GM21423 (cell line): Measurements from ENCODE around the gene MEG3.

Experiments
- ATAC-seq: cut with Tn5 transposase; IDR thresholded peaks from one replicate; pipeline ENCODE4 v1.9.1; 2021; ENCODE audit warnings: mild to moderate bottlenecking, moderate library complexity; ENCODE audit not compliant: unreplicated experiment

MEG3 gene

DNA sequence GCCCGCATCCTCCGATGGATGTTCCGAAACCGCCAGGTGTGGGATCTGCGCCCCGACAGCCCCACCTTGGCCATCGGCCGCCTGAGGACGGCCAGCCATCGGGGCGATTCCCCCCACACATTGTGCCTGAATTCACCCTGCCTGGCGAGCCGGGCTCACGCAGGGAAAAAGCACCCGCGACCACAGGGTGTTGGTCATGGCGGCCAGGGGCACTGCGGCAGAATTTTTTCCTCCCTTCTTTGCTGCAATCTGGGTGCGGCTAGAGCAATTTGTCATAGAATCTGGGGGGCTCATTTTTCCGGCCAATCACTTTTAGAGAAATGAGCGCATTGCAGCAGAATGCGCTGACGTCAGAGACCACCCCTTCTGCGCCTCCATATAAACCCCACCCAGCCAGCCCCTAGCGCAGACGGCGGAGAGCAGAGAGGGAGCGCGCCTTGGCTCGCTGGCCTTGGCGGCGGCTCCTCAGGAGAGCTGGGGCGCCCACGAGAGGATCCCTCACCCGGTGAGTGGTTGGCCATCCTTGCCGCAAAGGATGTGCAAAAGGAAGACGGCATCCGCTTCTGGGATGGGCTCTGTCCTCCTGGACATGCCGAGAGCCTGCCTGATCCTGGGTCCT lies at the start of gene MEG3:
Gene MEG3, plus strand, starts transcription at position 406 of the 619 bp plus-strand sequence.
- ATAC-seq, result no peak

DNA sequence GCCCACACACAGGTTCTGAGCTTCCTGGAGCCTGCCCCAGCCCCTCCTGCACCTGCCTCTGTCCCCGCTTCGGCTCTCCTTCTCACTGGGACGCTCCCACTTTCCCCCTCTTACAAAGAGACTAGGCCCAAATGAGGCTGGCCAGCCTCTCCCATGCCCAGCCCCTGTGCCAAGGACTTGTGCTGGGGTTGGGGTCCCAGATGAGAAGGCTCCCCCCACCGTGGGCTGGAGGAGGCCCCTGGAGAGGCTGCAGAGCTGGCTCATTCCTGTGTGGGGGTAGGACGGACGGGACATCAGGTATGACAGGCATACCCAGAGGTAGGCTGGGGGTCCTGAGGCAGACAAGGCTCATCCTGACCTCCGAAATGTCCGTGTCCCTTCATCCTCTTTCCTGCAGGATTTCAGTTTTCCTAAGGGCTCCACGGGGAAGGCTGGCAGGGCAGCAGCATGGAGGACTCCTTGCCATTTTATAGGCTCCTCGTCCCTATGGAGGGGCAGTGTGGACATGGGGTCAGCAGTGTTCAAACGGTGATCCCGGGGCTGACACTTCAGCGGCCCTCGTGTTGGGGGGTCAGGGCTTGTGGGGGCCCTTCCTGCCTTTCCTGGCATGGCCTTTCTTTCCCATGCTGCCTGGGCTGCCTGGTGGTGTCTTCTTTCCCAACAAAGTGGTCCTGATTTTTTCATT lies 49.1 kb upstream of the MEG3 start:
- ATAC-seq, result no peak

DNA sequence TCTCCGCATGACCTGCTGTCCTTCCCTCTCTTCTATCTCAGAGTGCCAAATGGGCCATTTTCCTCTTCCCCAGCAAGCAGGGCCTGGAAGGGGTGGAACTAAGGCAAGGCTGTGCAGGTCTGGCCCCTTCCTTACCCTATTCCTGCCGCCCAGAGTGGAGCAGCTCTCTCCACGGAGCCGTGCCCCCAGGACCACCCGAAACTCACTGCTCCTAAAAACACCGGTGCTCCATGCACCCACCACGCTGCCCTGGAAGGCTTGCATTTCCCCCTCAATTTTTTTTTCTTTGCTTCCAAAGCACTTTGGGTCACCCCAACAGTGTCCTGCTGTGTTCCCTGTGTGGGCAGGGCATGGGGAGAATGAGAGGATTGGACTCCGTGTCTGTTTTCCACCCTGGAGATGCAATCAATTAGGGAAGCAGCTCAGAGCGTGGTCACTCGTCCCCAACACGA lies 48.5 kb upstream of the MEG3 start:
- no peak for ATAC-seq

DNA sequence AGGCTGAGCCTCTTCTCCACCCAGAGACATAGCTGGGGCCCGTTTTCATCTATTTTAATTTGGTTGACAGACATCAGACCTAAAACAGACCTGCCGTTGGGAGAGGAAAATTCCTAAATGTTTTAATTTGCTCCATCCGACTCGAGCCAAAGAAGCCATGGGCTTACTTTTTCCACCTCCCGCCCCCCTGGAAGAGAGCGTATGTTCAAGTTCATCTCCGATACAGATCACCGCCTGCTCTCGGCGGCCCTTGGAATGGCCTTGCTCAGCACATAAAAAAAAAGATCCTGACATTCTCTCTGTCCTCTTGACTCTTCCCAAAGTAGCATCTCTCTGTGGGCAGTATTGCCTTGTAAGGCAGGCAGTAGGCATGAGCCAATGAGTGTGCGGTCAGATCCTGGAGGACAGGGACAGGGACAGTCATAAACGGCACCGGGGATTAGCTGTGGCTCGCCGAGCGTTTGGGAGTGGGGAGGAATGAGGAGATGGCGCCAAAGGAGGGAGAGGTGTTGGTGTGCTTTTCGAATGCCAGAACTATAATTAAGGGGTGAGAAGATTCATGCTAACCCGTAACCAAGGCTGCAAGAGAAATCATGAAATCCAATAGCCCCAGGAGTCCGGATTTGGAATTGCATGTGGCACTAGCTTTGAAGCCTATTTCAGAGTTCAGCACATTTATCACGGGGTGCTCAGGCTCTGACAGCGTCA lies 47.9 kb upstream of the MEG3 start:
- ATAC-seq, result no peak

DNA sequence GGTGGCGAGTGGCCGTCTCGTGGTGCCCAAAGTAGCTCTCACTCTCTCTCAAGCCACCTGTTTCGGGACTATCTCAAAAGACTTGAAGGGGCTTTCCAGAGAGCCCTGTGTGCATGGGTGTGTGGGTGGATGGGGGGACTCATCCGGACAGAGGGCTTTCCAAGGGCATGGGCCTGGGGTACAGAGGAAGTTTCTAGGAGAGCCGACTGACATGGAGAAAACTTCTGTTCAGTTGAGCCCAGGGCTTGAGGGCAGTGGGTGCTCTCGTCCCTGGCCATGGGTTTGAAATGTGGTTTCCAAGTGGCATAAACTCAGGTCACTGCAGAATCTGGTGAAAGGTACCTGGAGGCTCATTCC lies 47.4 kb upstream of the MEG3 start:
- ATAC-seq, result no peak

DNA sequence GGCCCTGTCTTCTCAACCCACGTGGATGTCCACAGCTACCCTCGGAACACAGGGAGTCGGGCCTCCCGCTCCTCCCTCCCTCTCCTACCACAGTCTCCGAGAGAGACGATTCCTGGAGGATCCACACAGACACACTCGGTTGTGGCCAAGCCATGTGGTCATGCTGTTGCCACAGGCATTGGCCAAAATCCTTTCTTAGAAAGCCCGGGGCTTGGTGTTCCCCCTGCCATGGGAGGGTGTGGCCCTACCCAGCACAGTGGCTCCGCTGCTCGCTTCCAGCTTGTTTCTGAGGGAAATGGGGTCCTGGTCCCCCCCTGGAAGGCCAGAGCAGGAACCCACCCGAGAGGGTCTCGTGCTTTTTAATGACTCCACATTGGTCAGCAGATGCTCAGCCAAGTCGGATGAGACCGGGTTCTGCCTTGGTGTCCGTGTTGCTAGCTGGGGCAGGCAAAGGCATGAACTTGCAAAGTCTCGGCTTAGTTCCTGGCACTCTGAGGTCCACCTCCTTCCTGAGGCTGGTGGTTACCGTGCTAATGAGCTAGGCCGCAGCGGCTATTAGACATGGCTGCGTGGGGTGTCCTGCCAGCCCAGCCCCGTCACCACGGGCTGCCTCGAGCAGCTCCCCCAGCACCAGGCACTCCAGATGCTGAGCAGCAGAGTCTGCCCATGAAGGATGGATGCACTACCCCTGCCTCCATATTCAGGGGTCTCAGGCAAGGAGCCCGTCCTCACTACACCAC lies 46.8 kb upstream of the MEG3 start:
- no peak for ATAC-seq

DNA sequence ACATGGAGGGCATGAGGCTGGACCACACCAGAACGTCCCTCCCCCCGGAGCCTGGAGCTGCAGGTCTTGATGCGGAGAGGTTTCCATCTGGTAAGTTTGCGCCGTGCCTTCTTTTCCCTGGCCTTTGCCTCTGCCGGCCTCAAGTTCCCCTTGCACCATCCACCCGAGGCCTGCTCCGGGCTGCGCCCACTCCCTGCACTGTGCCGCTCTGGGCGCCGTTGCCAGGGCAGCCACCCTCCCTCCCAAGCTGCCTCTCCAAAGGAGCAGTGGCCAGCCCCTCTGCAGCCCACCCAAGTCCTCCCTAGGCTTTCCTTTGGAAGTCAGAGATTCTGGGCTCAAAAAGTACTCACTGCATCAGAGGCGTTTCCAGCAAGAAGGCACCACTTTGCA lies 46.2 kb upstream of the MEG3 start:
- no peak for ATAC-seq

DNA sequence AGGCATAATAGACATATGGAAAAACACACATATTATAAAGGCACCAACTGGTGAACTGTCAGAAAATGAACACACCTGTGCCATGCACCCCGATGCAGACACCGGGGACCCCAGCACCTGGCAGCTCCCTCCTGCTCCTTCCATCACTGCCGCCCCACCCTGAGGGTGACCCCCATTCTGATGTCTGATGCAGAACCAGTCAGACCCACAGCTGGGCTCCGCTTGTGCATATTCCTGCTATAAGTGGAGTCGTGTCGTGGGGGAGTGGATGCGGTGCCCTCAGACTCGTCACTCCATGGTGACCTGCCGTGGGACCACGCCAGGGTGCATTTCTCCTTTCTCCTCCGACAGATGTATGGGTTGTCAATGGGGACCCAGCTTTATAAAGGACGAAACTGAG lies 45.7 kb upstream of the MEG3 start:
- no peak for ATAC-seq

DNA sequence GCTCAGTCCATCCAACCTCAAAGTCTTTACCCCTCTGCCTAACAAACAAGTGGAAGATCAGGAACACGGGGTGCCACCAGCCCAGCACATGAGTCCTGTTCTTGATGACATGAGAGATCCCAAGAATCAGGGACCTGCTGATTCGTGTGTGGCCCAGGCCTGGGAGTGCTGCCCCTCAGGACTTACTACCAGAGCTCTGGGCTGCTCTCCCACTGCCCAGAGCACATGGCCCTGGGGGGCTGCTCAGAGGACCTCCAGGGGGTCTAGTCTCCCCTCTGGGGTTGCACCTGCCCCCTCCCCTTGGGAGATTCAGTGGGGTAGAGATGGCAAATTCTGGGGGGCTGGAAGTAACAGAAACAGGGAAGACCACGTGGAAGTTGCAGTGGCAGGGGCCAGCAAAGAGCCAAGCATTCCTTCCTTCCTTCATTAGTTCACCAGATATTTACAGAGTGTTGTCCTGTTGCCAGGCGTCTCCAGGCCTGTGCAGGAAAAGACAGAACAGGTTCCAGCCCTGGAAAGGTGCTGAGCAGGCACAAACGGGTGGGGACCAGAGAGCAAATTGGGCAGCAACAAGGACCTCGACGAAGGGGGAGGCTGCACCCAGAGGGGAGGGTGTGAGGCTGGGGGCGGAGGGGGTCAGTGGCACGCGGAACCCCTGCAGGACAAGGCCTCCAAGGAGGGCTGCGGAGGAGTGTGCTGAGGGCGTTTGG lies 45.1 kb upstream of the MEG3 start:
- ATAC-seq, result no peak

DNA sequence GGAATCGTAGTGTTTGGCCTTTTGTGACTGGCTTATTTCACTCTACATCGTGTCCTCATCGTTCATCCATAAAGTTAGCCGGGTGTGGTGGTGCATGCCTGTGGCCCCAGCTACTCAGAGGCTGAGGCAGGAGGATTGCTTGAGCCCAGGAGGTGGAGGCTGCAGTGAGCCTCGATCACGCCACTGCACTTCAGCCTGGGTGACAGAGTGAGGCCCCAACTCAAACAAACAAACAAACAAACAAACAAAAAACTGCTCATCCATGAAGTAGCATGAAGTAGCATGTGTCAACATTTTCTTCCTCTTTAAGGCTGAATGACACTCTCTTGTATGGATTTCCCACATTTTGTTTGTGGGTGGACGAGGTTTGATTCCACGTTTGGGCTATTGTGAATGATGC lies 44.0 kb upstream of the MEG3 start:
- no peak for ATAC-seq

DNA sequence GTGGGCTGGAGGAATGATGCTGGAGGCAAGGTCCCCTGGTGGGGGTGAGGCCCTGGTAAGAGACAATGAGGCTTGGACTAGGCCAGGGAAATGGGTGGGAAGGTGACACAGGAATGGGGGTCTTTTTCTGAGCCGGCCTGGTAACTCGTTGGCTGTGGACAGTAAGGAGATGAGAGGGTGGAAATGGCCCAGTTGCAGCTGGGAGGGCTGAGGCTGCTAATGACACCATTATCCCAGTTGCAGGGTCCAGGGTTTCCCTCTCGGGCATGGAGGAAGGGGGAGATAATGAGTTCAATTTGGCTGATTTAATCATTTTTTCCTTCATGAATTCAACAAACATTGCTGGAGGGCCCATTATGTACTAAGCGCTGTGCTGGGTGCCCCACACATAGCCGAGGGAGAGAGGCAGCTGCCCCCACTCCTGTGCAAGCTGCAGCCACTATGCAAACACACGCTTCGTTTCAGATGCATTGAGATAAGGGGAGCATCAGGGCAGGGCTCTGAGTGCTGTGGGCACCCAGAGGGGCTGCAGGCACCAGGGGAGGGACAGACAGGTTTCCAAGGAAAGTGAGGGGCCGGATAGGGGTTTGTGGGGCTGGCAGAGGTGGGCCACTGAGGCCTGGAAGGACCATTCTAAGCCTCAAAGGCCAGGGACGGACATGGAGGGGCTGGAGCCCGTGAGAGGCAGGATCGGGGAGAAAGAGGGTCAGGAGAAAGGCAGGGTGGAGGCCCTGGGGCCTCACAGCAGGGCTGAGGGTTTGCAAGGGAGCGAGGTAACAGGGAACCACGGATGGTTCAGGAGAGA lies 43.2 kb upstream of the MEG3 start:
- no peak for ATAC-seq

DNA sequence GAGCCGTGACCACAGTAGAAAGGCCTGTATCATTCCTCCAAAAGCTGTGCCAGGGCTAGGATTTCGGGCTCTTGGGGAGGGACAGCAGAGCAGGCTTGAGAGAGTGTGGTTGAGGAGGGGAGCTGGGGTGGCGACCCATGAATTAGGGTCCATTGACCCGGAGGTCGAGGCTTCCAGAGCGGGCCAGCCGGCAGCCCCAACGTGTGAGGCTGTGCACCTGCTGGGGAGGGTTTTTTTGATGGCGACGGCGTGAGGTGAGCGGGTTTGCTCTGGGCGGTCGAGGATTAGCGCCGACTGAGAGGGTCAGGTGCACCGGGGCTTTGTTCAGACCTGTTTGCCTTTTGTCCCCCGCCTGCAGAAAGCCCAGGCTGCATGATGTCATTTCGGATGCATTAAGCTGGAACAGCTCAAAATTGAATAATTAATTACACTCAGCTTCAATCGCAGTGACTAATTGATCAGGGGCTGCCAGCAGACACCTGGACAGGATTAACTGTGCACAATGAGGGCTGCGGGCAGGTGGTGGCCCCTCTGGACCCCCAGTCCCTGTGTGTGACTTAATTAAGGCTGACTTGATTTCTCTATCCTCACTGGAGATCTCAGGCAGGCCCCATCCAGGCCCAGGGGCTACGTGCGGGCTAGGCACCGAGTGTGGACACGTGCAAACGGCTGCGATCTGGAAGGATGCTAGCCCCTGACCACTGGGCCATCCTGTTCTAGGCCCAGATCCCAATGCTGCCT lies 42.1 kb upstream of the MEG3 start:
- ATAC-seq, result no peak

DNA sequence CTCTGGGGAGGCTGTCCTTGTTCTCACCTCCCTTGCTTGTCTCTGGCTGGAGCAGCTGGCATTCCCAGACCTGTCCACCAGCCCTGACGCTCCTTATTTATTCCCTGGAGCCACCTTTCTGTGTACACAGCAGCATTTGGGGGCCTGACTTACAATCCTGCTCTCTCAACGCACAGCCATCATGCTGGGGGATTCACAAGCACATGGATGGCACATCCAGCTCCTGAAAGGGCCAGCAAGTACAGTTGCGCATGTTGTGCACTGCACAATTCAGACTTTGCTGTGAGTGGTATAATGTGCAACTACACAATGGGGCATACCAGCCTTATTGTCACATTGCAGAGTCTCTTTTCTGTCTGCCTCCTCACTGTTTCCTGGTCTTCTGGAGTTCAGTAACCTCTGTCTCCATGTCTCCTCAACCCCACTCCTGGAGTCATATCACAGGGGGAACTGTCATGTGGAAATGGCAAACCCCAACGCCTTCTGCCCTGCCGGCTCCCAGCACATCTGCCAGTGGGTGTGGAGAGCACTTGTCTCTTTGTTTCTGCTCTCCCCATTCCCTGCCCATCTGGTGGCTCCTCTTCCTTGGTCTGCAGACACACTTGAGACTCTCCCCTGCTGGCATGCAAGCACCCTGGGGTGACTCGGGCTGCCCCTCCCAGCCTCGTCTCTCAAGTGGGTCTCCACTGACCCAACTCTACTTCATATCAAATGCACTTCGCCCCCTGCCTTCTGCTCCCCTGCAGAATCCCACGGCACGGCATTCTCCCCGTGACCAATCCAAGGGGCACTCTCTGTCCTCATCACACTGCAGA lies 41.2 kb upstream of the MEG3 start:
- no peak for ATAC-seq

DNA sequence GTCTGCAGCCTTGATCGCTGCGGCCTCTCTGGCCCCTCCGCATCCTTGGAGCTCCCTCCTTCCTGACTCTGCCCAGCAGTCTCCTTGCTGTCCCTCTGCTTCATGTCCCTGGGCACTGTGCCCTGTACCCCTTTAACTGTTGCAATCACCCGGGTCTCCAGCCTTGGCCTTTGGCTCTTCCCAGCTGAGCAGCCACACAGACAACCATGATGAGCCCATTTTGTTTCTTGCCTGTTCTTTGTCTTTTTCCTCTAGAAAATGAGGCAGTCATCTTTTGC lies 40.6 kb upstream of the MEG3 start:
- ATAC-seq, result no peak

DNA sequence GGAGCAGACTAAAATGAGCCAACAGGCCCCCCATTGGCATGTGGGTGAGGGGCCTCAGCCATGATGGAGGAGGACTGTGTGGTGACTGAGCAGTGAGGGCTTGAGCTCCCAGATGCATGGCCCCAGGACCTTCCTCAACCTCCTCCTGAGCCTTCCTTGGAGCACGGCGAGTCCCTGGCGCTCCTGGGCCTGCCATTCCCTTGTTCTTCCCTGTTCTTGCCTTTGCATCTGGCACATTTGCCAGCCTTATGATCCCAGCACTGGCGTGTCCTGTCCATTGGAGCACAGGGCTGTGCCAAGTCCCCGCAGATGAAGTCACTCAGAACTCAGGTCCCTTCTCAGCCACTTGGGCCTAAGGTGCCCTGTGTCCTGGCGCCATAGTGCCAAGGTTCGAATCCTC lies 40.3 kb upstream of the MEG3 start:
- ATAC-seq, result no peak

DNA sequence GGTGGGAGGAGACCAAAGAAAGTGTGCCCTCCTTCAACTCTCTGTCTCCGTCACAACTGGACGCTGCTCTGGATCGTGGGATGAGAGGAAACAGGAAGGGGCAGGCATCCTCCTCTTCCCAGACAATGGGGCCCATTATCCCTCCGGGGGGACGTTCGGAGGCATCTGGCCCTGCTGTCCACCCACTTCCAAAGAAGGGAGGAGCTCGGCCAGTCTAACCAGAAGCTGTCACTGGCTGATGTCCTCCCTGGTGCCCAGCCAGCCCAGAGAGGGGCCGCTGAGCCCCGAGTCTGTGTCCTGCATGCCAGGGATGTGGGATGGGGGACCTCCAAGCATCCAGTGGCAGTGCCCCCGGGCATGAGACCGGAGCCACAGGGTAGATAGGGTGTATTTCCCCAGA lies 39.8 kb upstream of the MEG3 start:
- ATAC-seq, result no peak

DNA sequence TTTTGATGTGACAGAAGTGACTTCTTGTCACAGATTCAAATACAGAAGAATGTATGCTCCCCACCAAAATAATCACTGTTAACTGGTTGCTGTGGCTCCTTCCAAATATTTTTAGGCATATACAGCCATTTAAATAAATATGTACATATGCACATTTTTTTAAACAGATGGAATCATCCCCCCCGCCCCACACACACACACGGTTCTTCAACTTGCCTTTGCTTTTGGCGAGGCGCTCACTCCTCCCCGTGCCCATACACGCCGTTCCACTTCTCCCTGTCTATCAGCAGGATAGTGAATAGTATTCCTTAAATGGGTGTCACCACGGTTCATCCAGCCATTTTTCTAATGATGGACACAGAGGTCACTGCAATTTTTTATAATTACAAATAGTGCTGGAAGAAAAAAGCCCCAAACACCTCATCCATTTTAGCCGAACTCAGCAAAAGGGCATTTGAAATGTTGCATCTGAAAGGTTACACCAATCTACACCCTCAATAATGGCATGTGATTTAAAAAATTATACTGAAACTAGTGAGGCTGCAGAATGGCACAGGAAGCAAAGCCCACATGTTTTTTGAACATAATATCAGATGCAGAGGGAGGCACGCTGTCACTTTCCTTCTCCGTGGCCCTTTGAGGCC lies 39.2 kb upstream of the MEG3 start:
- ATAC-seq, result no peak

DNA sequence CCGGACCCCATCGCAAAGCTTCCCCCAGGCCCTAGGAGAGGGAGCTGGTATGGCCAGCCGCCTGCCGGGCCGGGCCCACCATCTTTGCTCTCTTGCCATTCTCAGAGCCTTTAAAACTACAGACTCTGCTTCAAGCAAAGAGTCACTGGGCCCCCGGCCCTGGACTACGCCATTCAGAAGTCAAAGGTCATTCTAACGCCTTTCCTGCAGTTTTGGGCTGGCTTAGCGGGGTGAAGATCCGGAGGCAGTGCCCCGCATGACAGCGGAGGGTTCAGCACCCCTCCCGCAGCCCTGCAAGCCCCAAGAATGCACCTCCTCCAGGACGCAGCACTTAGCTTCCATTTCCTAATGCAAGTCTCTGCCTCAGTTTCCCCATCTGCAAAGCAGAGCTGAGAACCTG lies 38.3 kb upstream of the MEG3 start:
- ATAC-seq, result no peak
